TTC549 (cell line): Measurements from ENCODE around the gene VWA5B1.

Source experiments
- FAIRE-seq: peaks from 2 replicates; lab custom pipeline; 2012; peaks lifted over from hg19 to GRCh38; lab: Jason Lieb, UNC

The VWA5B1 gene

GRCh38 chr1:20367116-20367585 is 76.5 kb downstream of the VWA5B1 start:
- FAIRE-seq: no peak

GRCh38 chr1:20367626-20368025 is 77.0 kb downstream of the VWA5B1 start:
- no peak for FAIRE-seq

GRCh38 chr1:20368866-20369470 is 78.3 kb downstream of the VWA5B1 start:
- no peak for FAIRE-seq

GRCh38 chr1:20370698-20371097 is 80.0 kb downstream of the VWA5B1 start:
- FAIRE-seq: no peak

- FAIRE-seq: no peak
Measured at GRCh38 chr1:20371411-20371810, 80.7 kb downstream of the VWA5B1 start.

- no peak for FAIRE-seq
Measured at GRCh38 chr1:20371883-20372282, 81.2 kb downstream of the VWA5B1 start.

GRCh38 chr1:20372676-20373075 is 82.0 kb downstream of the VWA5B1 start:
- FAIRE-seq: no peak

- no peak for FAIRE-seq
Measured at GRCh38 chr1:20373286-20373685, 82.6 kb downstream of the VWA5B1 start.

- no peak for FAIRE-seq
Measured at GRCh38 chr1:20373764-20374163, 83.1 kb downstream of the VWA5B1 start.

GRCh38 chr1:20375563-20375962 is 84.9 kb downstream of the VWA5B1 start:
- FAIRE-seq: no peak

- FAIRE-seq: no peak
Measured at GRCh38 chr1:20376171-20376570, 85.5 kb downstream of the VWA5B1 start.

- FAIRE-seq: no peak
Measured at GRCh38 chr1:20376880-20377494, 86.3 kb downstream of the VWA5B1 start.

- FAIRE-seq: no peak
Measured at GRCh38 chr1:20377516-20378270, 87.0 kb downstream of the VWA5B1 start.

GRCh38 chr1:20379075-20379474 is 88.4 kb downstream of the VWA5B1 start:
- FAIRE-seq: no peak

GRCh38 chr1:20380175-20380574 is 89.5 kb downstream of the VWA5B1 start:
- no peak for FAIRE-seq

- no peak for FAIRE-seq
Measured at GRCh38 chr1:20380616-20381035, 90.0 kb downstream of the VWA5B1 start.

GRCh38 chr1:20381045-20381641 is 90.5 kb downstream of the VWA5B1 start:
- no peak for FAIRE-seq

- no peak for FAIRE-seq
Measured at GRCh38 chr1:20381961-20382360, 91.3 kb downstream of the VWA5B1 start.

- FAIRE-seq: no peak
Measured at GRCh38 chr1:20382711-20383110, 92.0 kb downstream of the VWA5B1 start.

- FAIRE-seq: no peak
Measured at GRCh38 chr1:20383631-20384030, 93.0 kb downstream of the VWA5B1 start.

GRCh38 chr1:20385630-20386029 is 95.0 kb downstream of the VWA5B1 start:
- FAIRE-seq: no peak

- FAIRE-seq: no peak
Measured at GRCh38 chr1:20386323-20387081, 95.8 kb downstream of the VWA5B1 start.
